Naive thymus-derived CD8-positive, alpha-beta T cell (primary cell): ENCODE results near the gene FAM50B. TPM values are rescaled to one million over a fixed set of nuclear protein-coding genes. Genes with fewer than 3 reads are reported as not detected.

Source experiments
- ATAC-seq, 2 donors: fragments of 150-1000 bp; cut with Tn5 transposase in 1 of 2; sonication (Bioruptor Pico), chemical (Tn5 transposase) in 1 of 2; 1 replicate in 1 of 2; 2 replicates in 1 of 2; pipeline ENCODE4 v1.10.0; 2021; ENCODE audit warnings: mild to moderate bottlenecking in 2 of 2, moderate library complexity in 2 of 2
- POLR2A ChIA-PET: fragments of 350-600 bp; sonication (Branson Sonifier 250); formaldehyde crosslinking; loops from one replicate; lab custom pipeline; 2021; ENCODE audit warnings: antibody characterized with exemption; lab: Charles Lee
- DNase-seq, 10 donors: peaks; one replicate each; pipeline versions ENCODE4 v3.0.0 to v3.0.0-alpha.2; 2020 to 2022
- H3K27ac Mint-ChIP-seq, 10 donors: one replicate each; pipeline ENCODE4 v1.8.0; 2020 to 2022; ENCODE audit warnings: mild to moderate bottlenecking in 10 of 10, mixed read lengths in 10 of 10, moderate library complexity in 4 of 10, inconsistent platforms in 1 of 10
- H3K27me3 Mint-ChIP-seq, 5 donors: one replicate each; pipeline ENCODE4 v1.8.0; 2021 to 2022; ENCODE audit warnings: mixed read lengths in 5 of 5
- H3K36me3 Mint-ChIP-seq, 3 donors: one replicate each; pipeline ENCODE4 v1.8.0; 2020 to 2022; ENCODE audit warnings: mixed read lengths in 3 of 3, mild to moderate bottlenecking in 2 of 3, inconsistent platforms in 1 of 3
- H3K4me1 Mint-ChIP-seq, 4 donors: one replicate each; pipeline ENCODE4 v1.8.0; 2021 to 2022; ENCODE audit warnings: mixed read lengths in 4 of 4
- H3K4me3 Mint-ChIP-seq, 10 donors: one replicate each; pipeline ENCODE4 v1.8.0; 2020 to 2022; ENCODE audit warnings: mild to moderate bottlenecking in 10 of 10, mixed read lengths in 10 of 10, moderate library complexity in 6 of 10, inconsistent platforms in 1 of 10
- H3K9me3 Mint-ChIP-seq, 9 donors: one replicate each; pipeline ENCODE4 v1.8.0; 2020 to 2022; ENCODE audit warnings: mixed read lengths in 9 of 9, mild to moderate bottlenecking in 3 of 9, inconsistent platforms in 1 of 9, moderate library complexity in 1 of 9
- polyA plus RNA-seq, 3 donors: library from polyadenylated mRNA; unstranded; fragments of 300-500 nt; fragmentation: Illumina TruSeq; gene quantifications; one replicate each; pipeline ENCODE4 v1.2.3, GENCODE V29; 2021
- total RNA-seq, 8 experiments: library from RNA in 2 of 8; stranded (reverse) in 2 of 8; gene quantifications; one replicate each; pipeline ENCODE4 v1.2.3 and lab custom pipeline; 2021 to 2026

The FAM50B gene
- total and polyA plus RNA-seq, 5 experiments from 2014 or later = 2.7 to 12.7 (median 11.5) TPM

- POLR2A ChIA-PET = no interaction called here
- Mint-ChIP-seq H3K27ac (no peak overlapping the region), H3K36me3 (no peaks in the 10 kb centered on the region)
Measured at GRCh38 chr6:3809982-3810381, 39.2 kb upstream of the FAM50B start.

GRCh38 chr6:3811191-3811590 lies 38.0 kb upstream of the FAM50B start:
- no peak overlapping the region for H3K27ac Mint-ChIP-seq
- H3K4me3 Mint-ChIP-seq = no peak overlapping the region
- POLR2A ChIA-PET = no interaction called here
- peaks cover 0 to 28% (median 6%) of the 10 kb centered on the region in 5 donors for H3K27me3 Mint-ChIP-seq
- H3K36me3 Mint-ChIP-seq = no peaks in the 10 kb centered on the region
- no peaks in the 10 kb centered on the region for H3K9me3 Mint-ChIP-seq
- DNase-seq = no peak
- H3K4me1 Mint-ChIP-seq = no peaks in the 10 kb centered on the region
- ATAC-seq = no peak

More at GRCh38 chr6:3809982-3810381, 39.2 kb upstream of the FAM50B start:
- Mint-ChIP-seq H3K27me3 (peaks cover 0 to 28% (median 8%) of the 10 kb centered on the region in 5 donors), H3K9me3 (no peaks in the 10 kb centered on the region), H3K4me1 (no peaks in the 10 kb centered on the region), H3K4me3 (no peak overlapping the region)
- ATAC-seq (no peak), DNase-seq (no peak)

- POLR2A ChIA-PET = no interaction called here
- H3K4me3 Mint-ChIP-seq = no peak overlapping the region
- H3K9me3 Mint-ChIP-seq = no peaks in the 10 kb centered on the region
- DNase-seq (no peak), ATAC-seq (no peak)
- no peaks in the 10 kb centered on the region for H3K36me3 Mint-ChIP-seq
- no peaks in the 10 kb centered on the region for H3K4me1 Mint-ChIP-seq
- no peak overlapping the region for H3K27ac Mint-ChIP-seq
- peaks cover 0 to 28% (median 4%) of the 10 kb centered on the region in 5 donors for H3K27me3 Mint-ChIP-seq
Measured at GRCh38 chr6:3812596-3812995, 36.6 kb upstream of the FAM50B start.

GRCh38 chr6:3813150-3813780 lies 35.9 kb upstream of the FAM50B start:
- Mint-ChIP-seq H3K4me1 (no peaks in the 10 kb centered on the region), H3K27me3 (peaks cover 0 to 24% (median 4%) of the 10 kb centered on the region in 5 donors), H3K9me3 (no peaks in the 10 kb centered on the region), H3K27ac (no peak overlapping the region), H3K4me3 (no peak overlapping the region), H3K36me3 (no peaks in the 10 kb centered on the region)
- ATAC-seq (no peak), DNase-seq (no peak)
- POLR2A ChIA-PET = no interaction called here

- Mint-ChIP-seq H3K4me1 (no peaks in the 10 kb centered on the region), H3K27me3 (peaks cover 0 to 18% (median 4%) of the 10 kb centered on the region in 5 donors), H3K27ac (no peak overlapping the region), H3K9me3 (no peaks in the 10 kb centered on the region), H3K36me3 (no peaks in the 10 kb centered on the region), H3K4me3 (no peak overlapping the region)
- DNase-seq = no peak
- POLR2A ChIA-PET = no interaction called here
- ATAC-seq = no peak
Measured at GRCh38 chr6:3813918-3814317, 35.3 kb upstream of the FAM50B start.

- ATAC-seq = no peak
- Mint-ChIP-seq H3K36me3 (no peaks in the 10 kb centered on the region), H3K27me3 (peaks cover 0 to 18% (median 4%) of the 10 kb centered on the region in 5 donors), H3K9me3 (no peaks in the 10 kb centered on the region), H3K4me3 (no peak overlapping the region), H3K27ac (no peak overlapping the region), H3K4me1 (no peaks in the 10 kb centered on the region)
- no peak for DNase-seq
- POLR2A ChIA-PET = no interaction called here
Measured at GRCh38 chr6:3814539-3814938, 34.6 kb upstream of the FAM50B start.

- no peaks in the 10 kb centered on the region for H3K9me3 Mint-ChIP-seq
- H3K27ac Mint-ChIP-seq = no peak overlapping the region
- POLR2A ChIA-PET = no interaction called here
- H3K36me3 Mint-ChIP-seq = no peaks in the 10 kb centered on the region
- H3K27me3 Mint-ChIP-seq = peaks cover 0 to 9% (median 4%) of the 10 kb centered on the region in 5 donors
- no peak overlapping the region for H3K4me3 Mint-ChIP-seq
- no peak for ATAC-seq
- no peak for DNase-seq
- no peaks in the 10 kb centered on the region for H3K4me1 Mint-ChIP-seq
Measured at GRCh38 chr6:3816251-3816650, 32.9 kb upstream of the FAM50B start.

- Mint-ChIP-seq H3K4me1 (no peaks in the 10 kb centered on the region), H3K27ac (peak overlapping the region in 1 of 10 donors; percentile 29), H3K4me3 (no peak overlapping the region), H3K36me3 (no peaks in the 10 kb centered on the region), H3K27me3 (no peaks in the 10 kb centered on the region), H3K9me3 (no peaks in the 10 kb centered on the region)
- ATAC-seq (no peak), DNase-seq (no peak)
- POLR2A ChIA-PET = interaction anchor here (0.6 kb wide), 1 partner anchor 202 kb away, joined by 7 read pairs; no protein-coding TSS in a partner anchor
Measured at GRCh38 chr6:3819161-3820110, 29.7 kb upstream of the FAM50B start.

- no peaks in the 10 kb centered on the region for H3K36me3 Mint-ChIP-seq
- H3K4me3 Mint-ChIP-seq = no peak overlapping the region
- H3K9me3 Mint-ChIP-seq = no peaks in the 10 kb centered on the region
- H3K27ac Mint-ChIP-seq = no peak overlapping the region
- DNase-seq (no peak), ATAC-seq (no peak)
- no peaks in the 10 kb centered on the region for H3K27me3 Mint-ChIP-seq
- POLR2A ChIA-PET = no interaction called here
- H3K4me1 Mint-ChIP-seq = no peaks in the 10 kb centered on the region
Measured at GRCh38 chr6:3820563-3820962, 28.6 kb upstream of the FAM50B start.

- Mint-ChIP-seq H3K9me3 (no peaks in the 10 kb centered on the region), H3K27me3 (no peaks in the 10 kb centered on the region), H3K36me3 (no peaks in the 10 kb centered on the region), H3K4me1 (no peaks in the 10 kb centered on the region), H3K4me3 (no peak overlapping the region), H3K27ac (no peak overlapping the region)
- POLR2A ChIA-PET = no interaction called here
- ATAC-seq (no peak), DNase-seq (no peak)
Measured at GRCh38 chr6:3822747-3823445, 26.3 kb upstream of the FAM50B start.

GRCh38 chr6:3823671-3824070 lies 25.5 kb upstream of the FAM50B start:
- POLR2A ChIA-PET = no interaction called here
- no peak for ATAC-seq

GRCh38 chr6:3825331-3825831 lies 23.8 kb upstream of the FAM50B start:
- no peak overlapping the region for H3K4me3 Mint-ChIP-seq
- H3K36me3 Mint-ChIP-seq = no peaks in the 10 kb centered on the region
- no peaks in the 10 kb centered on the region for H3K4me1 Mint-ChIP-seq
- POLR2A ChIA-PET = no interaction called here
- DNase-seq (no peak), ATAC-seq (no peak)
- peaks cover 0 to 13% (median 2%) of the 10 kb centered on the region in 5 donors for H3K27me3 Mint-ChIP-seq
- no peaks in the 10 kb centered on the region for H3K9me3 Mint-ChIP-seq
- H3K27ac Mint-ChIP-seq = peak overlapping the region in 1 of 10 donors; percentile 43

More at GRCh38 chr6:3823671-3824070, 25.5 kb upstream of the FAM50B start:
- Mint-ChIP-seq H3K4me3 (no peak overlapping the region), H3K27ac (no peak overlapping the region), H3K9me3 (no peaks in the 10 kb centered on the region), H3K36me3 (no peaks in the 10 kb centered on the region), H3K4me1 (no peaks in the 10 kb centered on the region), H3K27me3 (no peaks in the 10 kb centered on the region)
- no peak for DNase-seq
